ENCODE data around the gene PDLIM7. TPM values are rescaled to one million over a fixed set of nuclear protein-coding genes. Genes with fewer than 3 reads are reported as not detected.

The PDLIM7 gene
- total and polyA plus RNA-seq, 2 donors = 102 to 728 TPM

DNA sequence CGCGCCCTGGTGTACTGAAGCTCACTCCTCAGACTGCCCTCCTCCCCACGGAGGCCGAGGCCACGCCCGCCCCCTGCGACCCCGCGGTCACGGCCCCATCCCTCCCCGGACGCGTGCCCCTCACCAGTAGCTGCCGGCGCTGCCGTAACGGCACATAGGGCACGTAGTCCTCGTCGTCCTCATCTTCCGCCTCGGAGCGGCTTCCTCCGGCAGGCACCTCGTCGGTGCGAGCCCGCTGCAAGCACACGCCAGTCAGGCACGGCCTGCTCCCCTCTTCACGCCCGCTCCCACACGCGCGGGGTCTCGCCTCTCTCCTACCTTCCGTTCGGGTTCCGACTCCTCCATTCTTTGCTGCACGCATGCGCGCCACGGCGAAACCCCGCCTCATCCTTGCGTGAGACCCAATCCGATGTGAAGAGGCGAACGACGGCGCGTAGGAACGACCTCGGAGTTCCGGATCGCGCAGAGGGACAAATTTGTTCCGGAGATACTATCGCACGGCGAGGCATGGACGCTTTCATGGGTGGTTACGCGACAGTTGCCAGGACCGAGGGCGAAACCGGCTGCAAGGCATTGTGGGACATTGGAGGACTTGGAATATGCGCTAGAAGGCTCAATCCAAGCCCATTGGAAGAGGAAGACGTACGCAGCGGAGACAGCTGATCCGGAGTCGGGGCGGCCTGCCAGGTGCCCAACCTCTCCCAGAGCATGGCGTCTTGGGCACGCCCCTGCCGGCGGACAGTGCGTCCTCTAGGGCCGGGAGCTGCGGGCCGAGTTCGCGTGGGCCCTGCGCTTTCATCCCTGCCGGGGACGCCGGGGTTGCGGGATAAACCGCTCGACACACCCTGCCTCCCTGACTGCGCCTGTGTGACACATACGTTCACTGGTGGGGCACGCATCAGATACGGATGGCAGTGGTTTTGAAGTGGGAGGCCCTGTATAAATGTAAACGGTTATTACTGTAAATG is 19.5 kb upstream of the PDLIM7 start, which contains the start of gene DDX41:
TSS of gene DDX41 (minus strand) at position 361 of the 968 bp plus-strand sequence. CDS start at position 345, 16 bp downstream.
- no peaks in the 10 kb centered on the region for H3K36me3 ChIP-seq (ENCODE audit: insufficient read depth)
- H3K4me3 ChIP-seq (ENCODE audit: low read depth, low read length) = peak within 1 kb of the TSS; percentile 92
- peak within 1 kb of the TSS; percentile 82 for H3K27ac ChIP-seq (ENCODE audit: low read depth)
- peak; percentile 97 for DNase-seq (ENCODE audit: extremely low spot score)
- WGBS = under 1% methylated on average over 96 of the region's 96 CpGs
- no peaks in the 10 kb centered on the region for H3K4me1 ChIP-seq (ENCODE audit: insufficient read depth)

DNA sequence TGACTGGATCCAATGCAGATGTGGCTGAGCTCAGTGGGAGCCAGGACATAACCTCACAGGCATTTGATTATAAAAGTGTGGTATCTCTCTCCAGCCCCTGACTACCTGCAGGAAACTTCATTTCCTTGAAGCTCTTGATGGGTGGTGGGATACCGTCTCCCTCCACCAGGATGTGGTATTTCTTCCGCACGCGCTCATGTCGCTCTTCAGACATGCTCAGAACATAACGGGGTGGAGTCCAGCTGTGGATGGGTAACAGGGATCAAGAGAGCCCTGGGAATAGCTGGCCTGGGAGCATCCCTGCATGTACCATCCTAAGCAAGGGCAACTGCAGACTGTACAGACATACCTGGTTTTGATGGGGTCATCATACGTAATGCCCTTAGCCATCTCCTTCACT is 18.2 kb upstream of the PDLIM7 start:
- WGBS = 89% methylated on average over 7 of the region's 7 CpGs
- Histone ChIP-seq H3K4me3 (ENCODE audit: low read depth, low read length) (peak overlapping the region; percentile 92), H3K27ac (ENCODE audit: low read depth) (no peak overlapping the region), H3K36me3 (ENCODE audit: insufficient read depth) (peaks cover 2% of the 10 kb centered on the region), H3K4me1 (ENCODE audit: insufficient read depth) (no peaks in the 10 kb centered on the region)
- DNase-seq (ENCODE audit: extremely low spot score) = no peak

DNA sequence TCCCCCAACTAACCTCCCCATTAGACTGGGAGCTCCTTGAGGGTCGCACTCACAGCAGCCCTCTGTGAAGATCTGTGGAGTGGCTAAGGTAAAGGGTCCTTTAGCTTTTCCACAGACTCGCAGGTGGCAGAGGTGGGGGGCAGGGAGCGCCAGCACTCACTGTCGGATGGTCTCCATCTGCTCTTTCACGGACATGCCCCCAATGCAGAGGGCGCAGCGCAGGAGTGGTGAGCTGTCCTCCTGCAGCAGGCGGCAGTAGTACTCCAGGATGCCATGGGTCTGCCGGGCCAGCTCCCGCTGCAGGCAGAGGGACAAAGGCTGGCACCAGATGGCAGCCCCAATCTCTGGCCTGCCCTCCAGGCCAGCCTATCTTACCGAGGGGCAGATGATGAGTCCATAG is 17.1 kb upstream of the PDLIM7 start:
- peaks cover 2% of the 10 kb centered on the region for H3K36me3 ChIP-seq (ENCODE audit: insufficient read depth)
- H3K4me1 ChIP-seq (ENCODE audit: insufficient read depth) = no peaks in the 10 kb centered on the region
- no peak for DNase-seq (ENCODE audit: extremely low spot score)
- H3K4me3 ChIP-seq (ENCODE audit: low read depth, low read length) = no peak overlapping the region
- WGBS = 93% methylated on average over 11 of the region's 11 CpGs
- no peak overlapping the region for H3K27ac ChIP-seq (ENCODE audit: low read depth)

DNA sequence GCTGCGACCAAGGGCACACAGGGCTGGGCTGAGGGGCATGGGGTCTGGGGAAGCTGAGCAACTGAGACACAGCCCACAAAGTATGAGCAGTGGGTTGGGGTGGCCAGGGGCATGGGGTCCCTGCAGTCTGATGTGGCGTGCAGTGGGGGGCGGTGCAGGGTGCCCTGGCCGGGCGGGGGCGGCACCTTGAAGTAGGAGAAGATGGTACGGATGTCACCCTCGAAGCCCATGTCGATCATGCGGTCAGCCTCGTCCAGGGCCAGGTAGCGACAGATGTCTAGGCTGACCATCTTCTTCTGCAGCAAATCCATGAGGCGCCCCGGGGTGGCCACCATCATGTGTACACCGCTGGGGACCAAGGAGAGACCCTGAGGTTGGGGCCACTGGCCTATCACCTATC is 16.1 kb upstream of the PDLIM7 start:
- Histone ChIP-seq H3K27ac (ENCODE audit: low read depth) (no peak overlapping the region), H3K4me1 (ENCODE audit: insufficient read depth) (no peaks in the 10 kb centered on the region), H3K4me3 (ENCODE audit: low read depth, low read length) (no peak overlapping the region), H3K36me3 (ENCODE audit: insufficient read depth) (peaks cover 2% of the 10 kb centered on the region)
- WGBS = 96% methylated on average over 15 of the region's 15 CpGs
- no peak for DNase-seq (ENCODE audit: extremely low spot score)

DNA sequence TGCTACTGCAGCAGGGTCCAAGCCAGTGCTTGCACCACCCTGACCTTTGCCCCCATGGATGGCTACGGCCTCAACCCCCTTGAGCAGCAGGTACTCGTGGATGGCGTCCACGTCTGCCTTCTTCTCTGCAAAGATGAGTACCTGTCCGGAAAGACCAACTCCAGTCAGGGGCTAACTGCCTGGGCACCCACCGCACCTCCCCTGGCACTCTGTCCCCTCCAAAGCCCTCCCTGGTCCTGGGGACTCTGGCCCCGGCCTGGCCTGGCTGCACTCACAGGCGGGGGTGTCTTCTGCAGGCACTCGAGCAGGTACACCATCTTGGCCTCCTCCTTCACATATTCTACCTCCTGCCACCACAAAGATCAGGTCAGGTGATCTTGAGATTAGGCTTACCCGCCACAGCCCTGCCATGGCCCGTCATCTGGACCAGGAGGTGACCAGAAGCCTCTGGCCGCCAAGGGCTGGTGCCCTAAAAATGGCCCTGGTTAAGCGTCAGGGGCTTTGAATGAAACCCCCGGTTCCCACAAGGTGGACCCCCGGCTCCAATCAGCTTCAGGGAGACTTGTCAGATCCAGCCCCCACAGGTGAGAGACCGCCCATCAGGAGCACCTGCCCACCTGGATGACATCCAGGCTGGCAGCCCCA is 15.5 kb upstream of the PDLIM7 start:
- WGBS = 95% methylated on average over 16 of the region's 16 CpGs
- Histone ChIP-seq H3K27ac (ENCODE audit: low read depth) (no peak overlapping the region), H3K36me3 (ENCODE audit: insufficient read depth) (peaks cover 2% of the 10 kb centered on the region), H3K4me1 (ENCODE audit: insufficient read depth) (no peaks in the 10 kb centered on the region), H3K4me3 (ENCODE audit: low read depth, low read length) (no peak overlapping the region)
- DNase-seq (ENCODE audit: extremely low spot score) = no peak

DNA sequence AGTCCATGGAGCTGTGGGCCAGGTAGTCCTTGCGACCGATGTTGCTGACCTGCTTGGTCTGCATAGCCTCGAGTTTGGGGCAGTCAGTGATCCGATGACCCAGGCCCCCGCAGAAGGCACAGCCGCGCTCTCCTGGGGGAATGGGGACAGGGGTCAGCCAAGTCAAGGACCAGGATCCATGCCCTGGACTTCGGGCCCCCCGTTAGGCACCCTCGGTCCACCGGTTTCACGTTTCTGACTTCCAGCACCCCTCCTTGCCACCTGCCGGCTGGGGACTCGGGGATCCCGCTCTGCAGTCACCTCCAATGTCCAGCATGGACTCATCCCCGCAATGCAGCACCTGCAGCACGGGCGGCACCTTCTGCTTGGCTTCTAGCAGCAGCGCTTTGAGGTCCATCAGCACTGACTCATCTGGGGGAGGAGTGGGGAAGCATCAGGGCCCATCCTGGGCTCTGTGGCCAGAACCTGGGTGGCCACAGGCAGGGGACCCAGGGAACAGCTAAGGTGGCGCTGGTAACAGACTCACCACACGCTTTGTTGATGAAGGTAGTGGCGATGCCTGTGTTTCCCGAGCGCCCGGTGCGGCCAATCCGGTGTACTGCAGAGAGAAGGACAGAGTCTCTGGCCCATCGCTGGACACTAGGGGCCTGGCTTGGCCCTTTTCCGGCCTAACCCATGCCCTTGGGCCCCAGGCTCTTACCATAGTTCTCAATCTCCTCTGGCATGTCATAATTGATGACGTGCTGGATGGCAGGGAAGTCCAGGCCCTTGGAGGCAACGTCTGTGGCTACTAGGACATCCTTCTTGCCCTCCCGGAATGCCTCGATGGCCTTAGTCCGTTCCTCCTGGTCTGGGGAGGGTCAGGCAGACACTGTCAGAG is 14.6 kb upstream of the PDLIM7 start:
- DNase-seq (ENCODE audit: extremely low spot score) = no peak
- Histone ChIP-seq H3K27ac (ENCODE audit: low read depth) (no peak overlapping the region), H3K4me3 (ENCODE audit: low read depth, low read length) (no peak overlapping the region), H3K4me1 (ENCODE audit: insufficient read depth) (no peaks in the 10 kb centered on the region), H3K36me3 (ENCODE audit: insufficient read depth) (peaks cover 2% of the 10 kb centered on the region)
- 93% methylated on average over 34 of the region's 34 CpGs for whole genome bisulfite sequencing

DNA sequence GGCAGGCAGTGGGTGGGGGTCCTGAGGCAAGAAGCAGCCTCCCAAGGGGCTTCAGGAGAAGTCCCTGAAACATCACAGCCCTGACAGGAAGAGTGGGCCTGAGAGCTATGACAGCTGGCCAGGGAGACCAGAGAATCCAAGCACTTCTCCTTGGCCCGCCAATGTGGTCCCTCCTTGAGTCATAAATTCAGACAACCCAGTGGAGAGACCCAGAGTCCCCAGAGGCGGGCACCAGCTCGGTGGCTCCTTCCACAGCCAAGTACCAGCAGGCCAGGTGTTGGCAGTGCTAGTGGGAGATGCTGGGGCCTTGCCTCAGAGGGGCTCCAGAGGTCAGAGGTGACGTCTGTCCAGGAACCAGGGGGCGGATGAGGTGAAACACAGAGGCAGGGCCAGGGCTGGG is 13.8 kb upstream of the PDLIM7 start:
- no peak for DNase-seq (ENCODE audit: extremely low spot score)
- no peak overlapping the region for H3K27ac ChIP-seq (ENCODE audit: low read depth)
- H3K4me3 ChIP-seq (ENCODE audit: low read depth, low read length) = no peak overlapping the region
- peaks cover 2% of the 10 kb centered on the region for H3K36me3 ChIP-seq (ENCODE audit: insufficient read depth)
- no peaks in the 10 kb centered on the region for H3K4me1 ChIP-seq (ENCODE audit: insufficient read depth)
- 89% methylated on average over 5 of the region's 5 CpGs for WGBS

DNA sequence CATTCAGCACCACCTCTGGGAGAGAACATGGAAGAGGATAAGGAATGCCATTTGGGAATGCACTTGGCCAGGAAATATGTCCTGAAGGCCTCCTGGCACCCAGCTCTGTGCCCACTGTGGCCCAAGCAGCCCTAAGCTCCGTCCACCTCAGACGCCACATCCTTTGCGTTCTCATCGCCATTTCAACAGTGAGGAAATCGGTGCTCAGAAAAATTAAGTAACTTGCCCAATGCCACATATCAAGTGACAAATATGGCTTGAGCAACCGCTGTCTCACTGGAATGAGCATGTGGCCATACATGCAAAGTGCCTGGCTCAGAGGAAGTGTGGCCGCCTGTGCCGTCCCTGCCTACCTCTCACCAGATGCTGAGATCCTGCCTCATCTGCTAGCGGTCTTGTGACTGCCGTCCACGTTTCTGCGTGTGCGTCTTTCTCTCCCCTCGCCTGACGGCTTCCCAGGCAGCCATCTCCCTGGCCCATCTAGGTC is 13.2 kb upstream of the PDLIM7 start:
- Histone ChIP-seq H3K4me1 (ENCODE audit: insufficient read depth) (no peaks in the 10 kb centered on the region), H3K27ac (ENCODE audit: low read depth) (no peak overlapping the region), H3K4me3 (ENCODE audit: low read depth, low read length) (no peak overlapping the region), H3K36me3 (ENCODE audit: insufficient read depth) (peaks cover 2% of the 10 kb centered on the region)
- WGBS = 87% methylated on average over 15 of the region's 15 CpGs
- DNase-seq (ENCODE audit: extremely low spot score) = no peak

DNA sequence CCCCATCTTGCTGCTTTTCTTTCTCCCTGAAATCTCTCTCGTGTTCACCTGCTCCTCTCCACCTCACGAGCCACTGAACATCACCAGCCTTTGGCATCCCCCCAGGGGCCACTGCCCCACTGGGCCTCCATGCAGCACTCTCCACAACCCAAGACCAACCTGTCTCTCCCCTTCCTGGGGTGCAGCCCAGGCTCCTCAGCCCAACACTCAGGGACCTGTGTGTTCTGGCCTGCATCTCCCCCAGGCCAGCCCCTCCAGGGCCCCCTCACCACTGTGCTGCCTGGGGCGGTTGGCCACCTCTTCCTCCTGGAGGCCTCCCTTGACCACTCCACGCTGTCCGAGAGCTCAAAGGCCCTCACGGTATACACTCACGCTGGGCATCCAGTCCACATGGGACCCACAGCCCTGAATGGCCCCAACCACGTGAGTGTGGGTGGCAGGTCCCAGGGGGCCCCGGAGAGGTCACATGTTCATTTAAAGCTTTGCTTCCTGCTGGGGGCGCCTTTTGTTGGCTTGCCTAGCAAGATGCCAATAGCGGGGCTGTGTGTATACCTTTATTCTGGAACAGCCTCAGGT is 12.7 kb upstream of the PDLIM7 start:
- 71% methylated on average over 11 of the region's 11 CpGs for WGBS
- H3K36me3 ChIP-seq (ENCODE audit: insufficient read depth) = peaks cover 2% of the 10 kb centered on the region
- H3K4me3 ChIP-seq (ENCODE audit: low read depth, low read length) = no peak overlapping the region
- H3K27ac ChIP-seq (ENCODE audit: low read depth) = no peak overlapping the region
- H3K4me1 ChIP-seq (ENCODE audit: insufficient read depth) = no peaks in the 10 kb centered on the region
- DNase-seq (ENCODE audit: extremely low spot score) = no peak

DNA sequence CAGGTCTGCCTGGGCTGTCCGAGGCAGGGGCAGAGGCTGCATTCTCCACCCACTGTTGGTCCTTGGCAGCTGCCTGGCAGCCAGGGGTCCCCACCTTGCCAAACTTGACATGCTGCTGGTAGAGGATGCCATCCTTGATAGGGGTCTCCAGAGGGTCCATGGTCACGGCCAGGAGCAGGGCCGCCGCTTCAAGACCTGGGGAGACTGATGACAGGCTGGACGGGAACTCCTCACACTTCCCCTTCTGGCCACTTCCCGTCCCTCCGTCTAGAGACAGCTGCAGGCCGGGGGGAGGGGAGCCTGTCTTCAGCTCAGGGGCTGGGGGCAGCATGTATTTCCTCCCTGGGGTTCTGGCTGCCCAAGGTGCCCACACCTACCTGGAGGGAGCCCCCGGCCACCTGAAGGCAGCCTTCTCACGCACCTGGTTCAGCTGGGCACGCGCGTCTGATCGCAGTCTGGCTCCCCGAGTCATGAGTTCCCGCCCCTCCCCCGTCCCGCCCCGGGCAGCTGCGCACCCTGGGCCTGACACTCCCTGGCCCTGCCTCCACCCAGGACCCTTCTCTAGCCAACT is 12.1 kb upstream of the PDLIM7 start, which contains the start of gene DOK3:
TSS of gene DOK3 (minus strand) at position 446 of the 571 bp plus-strand sequence. CDS start at position 160, 286 bp downstream.
- Histone ChIP-seq H3K27ac (ENCODE audit: low read depth) (no peak within 1 kb of the TSS), H3K36me3 (ENCODE audit: insufficient read depth) (peaks cover 2% of the 10 kb centered on the region), H3K4me1 (ENCODE audit: insufficient read depth) (no peaks in the 10 kb centered on the region), H3K4me3 (ENCODE audit: low read depth, low read length) (no peak within 1 kb of the TSS)
- no peak for DNase-seq (ENCODE audit: extremely low spot score)
- 45% methylated on average over 20 of the region's 20 CpGs for WGBS

DNA sequence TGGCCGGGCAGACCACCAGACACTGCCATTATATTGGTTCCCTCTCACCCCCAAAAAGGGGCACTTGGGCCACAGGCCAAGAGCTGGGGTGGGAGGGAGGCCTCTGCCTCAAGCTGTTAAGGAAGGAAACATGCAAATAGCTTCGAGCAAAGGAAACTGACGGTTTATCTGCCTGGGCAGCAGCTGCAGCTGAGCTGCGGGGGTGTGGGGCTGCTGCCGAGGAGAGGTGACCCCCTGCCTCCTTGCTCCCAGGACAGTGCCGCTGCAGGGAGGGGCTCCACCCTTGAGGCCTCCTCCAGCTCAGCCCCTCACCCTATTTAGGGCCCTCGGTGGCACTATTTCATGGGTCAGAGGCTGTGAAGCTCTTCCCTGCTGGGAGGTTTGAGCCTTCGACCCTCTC is 11.4 kb upstream of the PDLIM7 start:
- Histone ChIP-seq H3K27ac (ENCODE audit: low read depth) (no peak overlapping the region), H3K4me1 (ENCODE audit: insufficient read depth) (no peaks in the 10 kb centered on the region), H3K36me3 (ENCODE audit: insufficient read depth) (peaks cover 2% of the 10 kb centered on the region), H3K4me3 (ENCODE audit: low read depth, low read length) (no peak overlapping the region)
- DNase-seq (ENCODE audit: extremely low spot score) = no peak
- 61% methylated on average over 8 of the region's 8 CpGs for WGBS

DNA sequence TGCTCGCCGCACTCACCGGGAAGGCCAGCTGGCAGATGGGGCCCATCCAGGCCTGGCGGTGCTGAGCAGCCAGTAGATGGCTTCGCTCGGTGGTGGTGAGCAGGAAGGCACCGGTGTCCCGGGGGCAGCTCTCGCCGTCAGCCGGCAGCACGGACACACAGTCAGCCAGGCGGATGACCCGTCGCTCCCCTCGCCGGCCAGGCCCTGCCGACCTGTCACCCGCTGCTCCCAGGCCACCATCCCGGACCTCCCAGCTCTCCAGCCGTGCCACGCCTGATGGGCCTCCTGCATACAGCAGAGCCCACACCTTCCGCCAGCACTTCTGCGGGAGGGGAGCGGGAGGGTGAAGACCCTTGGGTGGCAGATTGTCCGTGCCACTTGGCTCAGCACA is 10.8 kb upstream of the PDLIM7 start:
- WGBS = 86% methylated on average over 26 of the region's 26 CpGs
- DNase-seq (ENCODE audit: extremely low spot score) = no peak
- H3K27ac ChIP-seq (ENCODE audit: low read depth) = no peak overlapping the region
- no peaks in the 10 kb centered on the region for H3K4me1 ChIP-seq (ENCODE audit: insufficient read depth)
- peaks cover 2% of the 10 kb centered on the region for H3K36me3 ChIP-seq (ENCODE audit: insufficient read depth)
- no peak overlapping the region for H3K4me3 ChIP-seq (ENCODE audit: low read depth, low read length)
